A673 (cell line): ENCODE results near the gene USP31. TPM values are rescaled to one million over a fixed set of nuclear protein-coding genes. Genes with fewer than 3 reads are reported as not detected.

Source experiments
- BruUV-seq: library from RNA; stranded (reverse); fragments of 400-500 nt; replicated peaks from 2 replicates; lab custom pipeline; 2021; lab: Mats Ljungman, UMichigan
- CTCF ChIA-PET: fragments of 300-600 bp; sonication (Branson Sonifier 250); formaldehyde crosslinking; loops from one replicate; lab custom pipeline; 2022; ENCODE audit warnings: antibody characterized with exemption; lab: Charles Lee
- POLR2A ChIA-PET: fragments of 300-600 bp; sonication (Branson Sonifier 250); formaldehyde crosslinking; loops from one replicate; lab custom pipeline; 2022; ENCODE audit warnings: antibody characterized with exemption; ENCODE audit not compliant: low non-redundant PET; lab: Charles Lee
- DNase-seq: peaks from one replicate; pipeline ENCODE4 v3.0.0-alpha.2; 2015; ENCODE audit warnings: low spot score
- H3K27ac ChIP-seq: fragments of 200-600 bp; sonication (generic); 2 replicates; pipeline ENCODE4 v1.5.1; 2016; ENCODE audit warnings: mixed run types, low read depth, mild to moderate bottlenecking, mixed read lengths, antibody characterized with exemption, low read length; ENCODE audit not compliant: poor library complexity, severe bottlenecking
- H3K27me3 ChIP-seq: fragments of 200-600 bp; sonication (generic); replicated peaks from 2 replicates; pipeline ENCODE4 v1.6.1; 2017; ENCODE audit warnings: mixed run types, low read depth, mild to moderate bottlenecking, mixed read lengths, antibody characterized with exemption, low read length; ENCODE audit not compliant: insufficient read depth, poor library complexity
- H3K36me3 ChIP-seq: fragments of 200-600 bp; sonication (generic); 2 replicates; pipeline ENCODE4 v1.6.1; 2016; ENCODE audit warnings: mixed run types, mild to moderate bottlenecking, mixed read lengths, antibody characterized with exemption, low read length; ENCODE audit not compliant: insufficient read depth, poor library complexity, severe bottlenecking
- H3K4me1 ChIP-seq: fragments of 200-600 bp; sonication (generic); 2 replicates; pipeline ENCODE4 v1.6.1; 2017; ENCODE audit warnings: mixed run types, mild to moderate bottlenecking, mixed read lengths, antibody characterized with exemption, low read length; ENCODE audit not compliant: insufficient read depth, poor library complexity, severe bottlenecking
- H3K4me3 ChIP-seq: fragments of 200-600 bp; sonication (generic); 2 replicates; pipeline ENCODE4 v1.5.1; 2016; ENCODE audit warnings: low read depth, mixed run types, mild to moderate bottlenecking, mixed read lengths, low read length; ENCODE audit not compliant: poor library complexity, severe bottlenecking
- H3K9me3 ChIP-seq: fragments of 200-600 bp; sonication (generic); 2 replicates; pipeline ENCODE4 v1.6.1; 2016; ENCODE audit warnings: mixed run types, low read depth, mild to moderate bottlenecking, mixed read lengths, antibody characterized with exemption, low read length; ENCODE audit not compliant: poor library complexity, severe bottlenecking
- CTCF ChIP-seq: fragments of 300-800, 200-600 bp; sonication (generic); conservative IDR thresholded peaks from 2 replicates; pipeline ENCODE4 v1.5.1; 2017; ENCODE audit warnings: low read depth, mild to moderate bottlenecking, antibody characterized with exemption, low read length, moderate library complexity, mixed read lengths
- EZH2 ChIP-seq: fragments of 200-600 bp; sonication (generic); IDR thresholded peaks from 2 replicates; pipeline ENCODE4 v1.6.1; 2017; ENCODE audit warnings: borderline replicate concordance, low read depth, mild to moderate bottlenecking, mixed read lengths, antibody characterized with exemption, low read length; ENCODE audit not compliant: poor library complexity, severe bottlenecking
- intact Hi-C: fragments of 100-400 bp; cut with micrococcal nuclease; formaldehyde crosslinking; loops from one replicate; pipeline ENCODE4 v1.10.0; 2022; ENCODE audit not compliant: unreplicated experiment
- total RNA-seq: library from RNA; stranded (reverse); gene quantifications from 2 replicates; pipeline ENCODE4 v1.2.3, GENCODE V29; 2021

USP31 gene
- total RNA-seq, 1 experiment from 2014 or later = 34.4 TPM

DNA sequence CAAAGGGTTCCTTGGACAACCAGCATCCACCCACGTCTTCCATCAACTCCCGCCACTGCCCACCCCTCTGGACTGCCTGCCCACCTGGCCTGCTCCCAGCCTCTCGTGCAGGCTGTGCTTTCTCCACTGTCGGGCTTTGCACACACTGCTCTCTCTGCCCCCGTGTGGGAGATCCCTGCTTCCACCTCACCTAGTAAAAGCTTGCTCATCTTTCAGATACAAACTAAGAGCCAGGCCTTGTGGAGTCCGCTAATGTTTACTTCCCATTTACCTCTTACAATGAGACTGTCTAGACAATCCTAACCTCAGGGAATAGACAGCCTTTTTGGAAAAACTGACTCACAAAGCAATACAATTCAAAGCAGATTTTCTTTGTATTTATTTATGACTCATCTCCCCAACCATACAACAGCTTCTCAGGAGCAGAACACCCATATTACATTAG is 67.6 kb downstream of the USP31 start:
- no peak for TF ChIP-seq CTCF
- TF ChIP-seq EZH2 = no peak
- Histone ChIP-seq H3K9me3 (no peaks in the 10 kb centered on the region), H3K36me3 (peaks cover 19% of the 10 kb centered on the region), H3K27ac (no peak overlapping the region), H3K4me1 (no peaks in the 10 kb centered on the region), H3K27me3 (no peaks in the 10 kb centered on the region), H3K4me3 (no peak overlapping the region)
- BruUV-seq = no TSS peak
- no peak for DNase-seq
- POLR2A ChIA-PET = no interaction called here
- intact Hi-C loops = no loop called here
- CTCF ChIA-PET = no interaction called here

DNA sequence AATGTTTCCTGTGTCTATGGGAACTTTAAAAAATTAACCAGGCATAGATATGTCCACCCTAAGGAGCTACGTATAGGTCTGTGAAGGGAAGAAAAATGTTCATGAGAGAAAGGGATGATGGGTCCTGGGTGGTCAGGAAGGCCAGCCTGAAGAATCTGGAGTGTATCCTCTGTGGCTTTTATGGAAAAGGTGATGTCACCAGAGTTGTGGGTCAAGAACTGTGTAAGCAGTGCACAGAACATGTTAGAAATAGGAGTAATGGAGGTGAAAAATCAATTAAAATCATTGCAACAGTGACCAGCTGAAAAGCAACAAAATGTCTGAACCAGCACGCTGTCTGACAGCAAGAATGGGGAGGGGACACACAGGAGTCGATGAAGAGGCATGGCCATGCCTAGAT is 68.5 kb downstream of the USP31 start:
- H3K27me3 ChIP-seq = no peaks in the 10 kb centered on the region
- CTCF ChIA-PET = no interaction called here
- no peak for DNase-seq
- TF ChIP-seq CTCF (no peak), EZH2 (no peak)
- no peak overlapping the region for H3K27ac ChIP-seq
- H3K4me3 ChIP-seq = no peak overlapping the region
- no peaks in the 10 kb centered on the region for H3K4me1 ChIP-seq
- peaks cover 26% of the 10 kb centered on the region for H3K36me3 ChIP-seq
- POLR2A ChIA-PET = no interaction called here
- intact Hi-C loops = no loop called here
- BruUV-seq = no TSS peak
- H3K9me3 ChIP-seq = no peaks in the 10 kb centered on the region

- BruUV-seq = no TSS peak
- ChIA-PET POLR2A (no interaction called here), CTCF (no interaction called here)
- Histone ChIP-seq H3K27me3 (no peaks in the 10 kb centered on the region), H3K9me3 (no peaks in the 10 kb centered on the region), H3K27ac (no peak overlapping the region), H3K36me3 (peaks cover 26% of the 10 kb centered on the region), H3K4me1 (no peaks in the 10 kb centered on the region), H3K4me3 (no peak overlapping the region)
- no peak for TF ChIP-seq EZH2
- TF ChIP-seq CTCF = no peak
- intact Hi-C loops = no loop called here
- no peak for DNase-seq
Observed at GRCh38 chr16:23080329-23080728, 68.9 kb downstream of the USP31 start.
